Activated CD8-positive, alpha-beta memory T cell treated with anti-CD3 and anti-CD28 coated beads for 4 hours (primary cell): ENCODE results near the gene RGPD3.
A peak's percentile ranks its signal among the peaks of the same experiment; 100 is the strongest.
"Not testable (repeated sequence)": the region's sequence is repeated elsewhere in the genome, so short reads cannot be mapped to it uniquely, and the experiment has no call there.

Source experiments
- DNase-seq, 2 donors: peaks; one replicate each; pipeline ENCODE4 v3.0.0-alpha.2; 2020; ENCODE audit warnings: low read depth in 2 of 2

Gene RGPD3

DNA sequence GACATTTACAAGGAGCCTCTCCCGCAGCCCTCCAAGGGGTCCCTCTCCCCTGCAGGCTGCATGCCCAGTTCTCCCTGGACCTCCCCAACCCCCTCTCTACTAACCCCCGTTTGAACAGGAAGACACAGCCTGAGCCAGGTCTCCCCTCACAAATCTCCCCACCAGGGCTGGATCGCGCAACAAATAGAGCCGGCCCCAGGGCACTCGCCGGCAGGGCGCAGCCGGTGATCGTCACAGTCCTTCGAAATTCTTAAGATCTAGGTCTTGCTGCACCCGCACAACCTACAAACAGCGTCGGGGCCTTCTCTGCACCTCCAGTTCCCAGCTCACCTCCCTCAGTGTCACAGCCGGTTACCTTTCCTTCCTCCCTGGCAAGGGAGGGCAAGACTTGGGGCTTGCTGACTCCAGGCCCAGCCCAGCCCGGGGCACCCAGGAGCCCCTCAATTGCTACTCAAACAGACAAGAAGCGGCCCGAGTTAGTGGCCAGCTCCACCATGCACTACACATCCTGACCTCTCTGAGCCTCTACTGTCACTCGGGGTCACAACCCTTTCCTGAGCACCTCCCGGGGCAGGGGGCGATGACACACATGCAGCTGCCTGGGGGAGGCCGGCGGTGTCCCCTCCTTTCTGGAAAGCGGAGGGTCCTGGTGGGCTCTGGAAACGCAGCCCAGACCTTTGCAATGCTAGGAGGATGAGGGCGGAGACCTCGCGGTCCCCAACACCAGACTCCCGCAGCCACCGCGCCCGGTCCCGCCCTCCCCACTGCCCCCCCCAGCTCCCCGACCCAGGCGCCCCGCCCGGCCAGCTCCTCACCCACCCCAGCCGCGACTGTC, 18.6 kb upstream of the RGPD3 start, which contains the start of gene CD8B2:
TSS of gene CD8B2 (plus strand) at position 814 of the 835 bp plus-strand sequence. CDS start 63 bp downstream, outside the sequence.
- DNase-seq, result not testable (repeated sequence)

DNA sequence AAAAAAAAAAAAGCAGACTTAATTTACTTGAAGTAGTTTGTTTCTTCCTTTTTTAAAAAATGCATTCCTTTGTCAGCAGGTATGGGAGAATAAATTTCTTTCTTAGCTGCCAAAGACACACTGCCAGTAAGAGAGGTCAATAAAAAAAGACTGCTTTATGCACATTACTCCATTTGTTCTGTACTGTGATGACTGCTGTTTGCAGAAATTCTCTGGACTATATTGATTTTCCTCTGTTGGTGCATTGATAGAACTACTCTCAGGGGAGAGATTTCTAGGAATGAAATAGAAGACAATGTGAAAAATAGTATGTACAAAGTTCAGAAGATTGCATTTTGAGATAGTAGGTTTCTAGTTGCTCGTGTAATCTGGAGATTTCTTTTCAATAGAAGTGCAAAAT, 11.3 kb upstream of the RGPD3 start:
- DNase-seq, result not testable (repeated sequence)

DNA sequence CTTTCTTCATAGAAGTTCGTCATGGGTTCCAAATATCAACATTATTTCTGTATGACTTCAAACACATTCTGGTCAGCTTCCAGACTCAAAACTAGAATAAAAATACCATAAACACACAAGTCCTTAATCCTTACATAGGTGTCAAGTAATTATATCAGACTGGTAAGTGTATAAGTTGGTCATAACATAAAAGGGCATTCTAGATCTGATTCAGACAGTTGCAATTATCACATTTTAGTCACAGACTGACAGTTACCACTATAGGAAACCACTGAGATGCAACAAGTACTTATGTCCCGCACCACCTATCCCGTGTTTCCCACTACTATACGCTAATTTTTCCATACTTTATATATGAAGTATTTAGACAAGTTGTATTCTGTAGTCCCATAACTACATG, 9.4 kb upstream of the RGPD3 start:
- not testable (repeated sequence) for DNase-seq

DNA sequence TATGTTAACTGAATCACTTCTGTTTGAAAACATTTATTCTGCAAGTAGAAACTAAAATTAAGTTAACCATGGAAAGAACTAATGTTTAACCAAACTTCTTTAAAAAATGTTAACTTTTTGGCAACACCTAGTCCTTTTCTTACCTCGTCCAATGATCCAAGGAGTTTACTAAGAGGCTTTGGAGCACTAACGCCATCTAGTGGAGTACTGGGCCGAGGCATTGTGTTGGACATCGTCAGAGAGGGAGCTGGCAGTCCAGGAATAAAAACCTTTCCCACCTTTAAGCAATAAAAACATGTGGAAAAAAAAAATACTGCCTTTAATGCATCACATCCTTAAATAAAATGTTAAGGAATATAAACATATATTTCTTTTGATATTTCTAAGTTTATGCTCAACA, 2.4 kb upstream of the RGPD3 start:
- DNase-seq, result peak in 1 of 2 donors; percentile 31

DNA sequence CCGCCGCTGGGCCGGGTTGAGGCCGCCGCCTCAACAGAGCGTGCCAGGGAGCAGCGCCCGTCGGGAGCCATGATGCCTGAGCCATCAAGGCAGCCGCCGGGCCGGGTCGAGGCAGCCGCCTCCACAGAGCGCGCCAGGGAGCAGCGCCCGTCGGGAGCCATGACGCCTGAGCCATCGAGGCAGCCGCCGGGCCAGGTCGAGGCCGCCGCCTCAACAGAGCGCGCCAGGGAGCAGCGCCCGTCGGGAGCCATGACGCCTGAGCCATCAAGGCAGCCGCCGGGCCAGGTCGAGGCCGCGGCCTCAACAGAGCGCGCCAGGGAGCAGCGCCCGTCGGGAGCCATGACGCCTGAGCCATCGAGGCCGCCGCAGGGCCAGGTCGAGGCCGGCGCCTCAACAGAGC, 697 bp downstream of the RGPD3 start:
- DNase-seq, result not testable (repeated sequence)

DNA sequence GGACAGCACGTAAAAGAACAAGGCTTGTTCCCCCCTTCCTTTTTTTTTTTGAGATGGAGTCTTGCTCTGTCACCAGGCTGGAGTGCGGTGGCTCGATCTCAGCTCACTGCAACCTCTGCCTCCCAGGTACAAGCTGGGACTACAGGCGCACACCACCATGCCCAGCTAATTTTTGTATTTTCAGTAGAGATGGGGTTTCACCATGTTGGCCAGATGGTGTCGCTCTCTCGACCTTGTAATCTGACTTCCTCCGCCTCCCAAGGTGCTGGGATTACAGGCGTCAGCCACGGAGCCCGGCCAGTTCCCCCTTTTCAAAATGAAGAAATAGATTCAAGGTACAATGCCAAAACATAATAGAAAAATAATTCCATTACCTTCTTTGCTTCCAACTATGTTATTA, 6.3 kb downstream of the RGPD3 start:
- DNase-seq, result not testable (repeated sequence)

DNA sequence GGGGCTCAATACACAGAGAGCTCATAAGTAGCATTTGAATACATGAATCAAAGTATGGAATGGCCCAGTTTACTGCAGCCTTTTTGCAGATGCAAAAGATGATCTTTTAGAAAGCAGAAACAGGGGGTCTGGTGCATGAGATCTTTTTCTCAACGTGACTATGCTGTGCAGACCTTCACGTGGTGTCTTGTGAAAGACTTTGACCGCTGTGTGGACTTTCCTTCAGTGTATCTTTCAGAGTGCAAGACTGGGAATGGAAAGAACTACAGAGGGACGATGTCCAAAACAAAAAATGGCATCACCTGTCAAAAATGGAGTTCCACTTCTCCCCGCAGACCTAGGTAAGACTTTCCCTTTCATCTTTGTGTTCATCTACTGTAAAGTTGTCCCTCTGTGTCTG, 77.5 kb downstream of the RGPD3 start:
- not testable (repeated sequence) for DNase-seq

DNA sequence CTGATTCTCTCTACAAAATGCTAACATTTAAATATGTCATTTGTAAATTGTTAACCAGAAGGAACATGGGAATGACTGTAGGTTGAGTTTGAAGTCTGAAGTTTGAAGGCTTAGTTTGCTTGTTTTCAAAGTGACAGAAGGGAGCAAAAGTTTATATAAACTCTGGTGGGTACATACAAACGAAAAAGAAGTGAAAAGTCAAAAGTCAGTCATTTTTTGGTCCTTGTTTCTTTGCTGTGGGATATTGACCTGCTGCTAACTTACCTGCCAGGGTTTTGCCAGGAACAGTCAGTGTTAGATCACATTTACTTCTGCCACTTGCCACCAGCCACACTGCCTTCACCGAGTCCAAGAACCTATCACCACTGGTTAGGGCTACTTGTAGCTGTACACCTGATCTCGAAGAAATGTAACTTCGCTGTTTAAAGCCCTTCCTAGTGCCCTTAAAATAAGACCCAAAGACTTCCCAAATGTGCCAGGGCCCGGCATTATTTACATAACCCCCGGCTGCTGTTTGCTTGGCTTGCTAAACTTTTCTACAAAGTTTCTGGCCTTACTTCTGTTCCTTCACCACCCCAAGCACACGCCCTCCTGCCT, 79.3 kb downstream of the RGPD3 start:
- not testable (repeated sequence) for DNase-seq

DNA sequence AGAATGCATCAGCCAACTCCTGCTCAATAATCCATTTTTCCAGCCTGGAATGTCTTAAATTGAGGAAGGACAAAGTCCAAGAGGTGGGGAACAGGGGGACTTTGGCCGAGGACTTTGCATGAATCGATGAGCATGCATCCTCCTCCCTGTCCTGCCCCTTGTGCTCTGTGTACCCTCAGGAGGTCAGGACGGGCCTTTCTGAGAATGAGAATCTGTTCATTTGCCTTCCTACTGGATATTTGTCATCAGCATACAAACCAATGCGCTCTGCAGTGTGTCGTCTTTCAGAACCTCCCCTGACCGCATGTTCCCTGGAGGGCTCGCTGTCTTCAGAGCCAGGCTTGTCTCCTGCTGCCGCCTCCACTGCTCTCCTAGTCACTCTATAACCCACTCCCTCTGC, 83.7 kb downstream of the RGPD3 start:
- not testable (repeated sequence) for DNase-seq

DNA sequence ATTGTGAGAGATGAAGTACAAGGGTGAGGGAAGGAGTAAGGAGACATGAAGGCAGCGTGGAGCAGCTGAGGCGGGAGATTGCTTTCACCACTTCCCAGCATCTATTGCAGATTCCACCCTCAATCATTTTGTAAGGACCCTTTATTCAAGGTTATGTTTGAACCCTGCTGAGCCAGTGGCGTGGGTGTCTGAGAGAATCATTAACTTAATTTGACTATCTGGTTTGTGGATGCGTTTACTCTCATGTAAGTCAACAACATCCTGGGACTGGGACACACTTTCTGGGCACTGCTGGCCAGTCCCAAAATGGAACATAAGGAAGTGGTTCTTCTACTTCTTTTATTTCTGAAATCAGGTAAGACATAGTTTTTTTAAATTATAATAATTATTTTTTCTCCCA, 86.3 kb downstream of the RGPD3 start:
- not testable (repeated sequence) for DNase-seq

DNA sequence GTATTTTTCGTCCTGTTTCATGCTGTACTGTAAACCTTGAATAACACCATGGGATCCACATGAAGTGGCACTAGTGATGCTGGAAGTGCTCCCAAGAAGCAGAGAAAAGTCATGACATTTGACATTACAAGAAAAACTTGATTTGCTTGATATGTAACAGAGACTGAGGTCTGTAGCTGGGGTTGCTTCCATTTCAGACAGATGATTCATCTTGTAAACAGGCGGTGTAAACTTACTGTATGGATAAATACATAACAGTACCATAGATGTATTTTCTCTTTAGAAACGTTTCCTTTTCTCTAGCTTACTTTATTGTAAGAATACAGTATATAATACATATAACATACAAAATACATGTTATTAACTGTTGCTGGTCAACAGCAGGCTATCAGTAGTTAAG, 88.6 kb downstream of the RGPD3 start:
- DNase-seq, result not testable (repeated sequence)

DNA sequence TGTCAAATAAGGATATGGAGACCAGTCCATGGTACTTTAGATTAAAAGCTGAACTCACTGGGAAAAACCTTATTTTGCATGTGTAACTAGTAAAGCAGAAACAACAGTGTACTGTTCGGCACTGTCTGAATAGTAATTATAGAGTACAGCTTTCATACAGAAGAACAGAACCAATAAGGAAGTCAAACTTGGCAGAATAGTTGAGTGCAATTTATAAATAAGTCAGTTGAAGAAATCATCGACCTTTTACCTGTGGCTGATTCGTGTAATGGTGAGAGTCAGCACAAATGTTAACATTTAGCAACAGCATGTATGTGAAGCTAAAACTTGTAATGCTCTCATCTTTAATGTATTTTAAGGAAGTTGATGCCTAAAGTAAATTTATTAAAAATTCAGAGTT, 99.0 kb downstream of the RGPD3 start:
- not testable (repeated sequence) for DNase-seq

DNA sequence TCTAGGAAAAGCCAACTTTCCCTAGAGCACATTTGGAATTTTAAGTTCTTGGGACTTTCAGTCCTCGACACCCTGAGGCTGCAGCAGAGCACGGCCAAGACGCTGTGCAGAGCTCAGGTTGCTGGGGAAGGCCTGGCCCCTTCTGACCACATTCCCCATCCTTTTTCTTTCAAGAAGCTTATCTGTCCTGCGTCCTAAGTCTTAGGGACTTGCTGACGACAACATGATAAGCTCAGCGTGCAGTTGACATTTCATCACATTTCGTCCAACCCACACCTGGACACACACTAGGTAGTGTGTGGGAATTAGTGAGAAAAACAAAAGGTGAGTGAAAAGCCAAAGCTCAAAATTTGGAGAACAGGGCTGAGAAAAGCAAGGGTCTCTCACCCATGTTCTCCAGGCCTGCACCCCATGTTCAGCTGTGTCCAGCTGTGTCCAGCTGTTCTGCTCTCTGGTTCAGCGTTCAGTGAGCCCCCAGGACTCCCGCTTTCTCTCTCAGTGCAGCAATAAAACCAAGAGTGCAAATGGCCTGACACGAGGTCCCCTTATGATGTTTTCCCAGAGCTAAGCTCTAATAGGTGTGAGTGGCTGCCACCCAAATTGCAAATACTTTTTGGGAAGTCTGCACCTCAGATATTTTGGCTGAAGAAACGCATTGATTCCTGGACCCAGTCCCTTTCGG, 101.9 kb downstream of the RGPD3 start:
- DNase-seq, result no peak

DNA sequence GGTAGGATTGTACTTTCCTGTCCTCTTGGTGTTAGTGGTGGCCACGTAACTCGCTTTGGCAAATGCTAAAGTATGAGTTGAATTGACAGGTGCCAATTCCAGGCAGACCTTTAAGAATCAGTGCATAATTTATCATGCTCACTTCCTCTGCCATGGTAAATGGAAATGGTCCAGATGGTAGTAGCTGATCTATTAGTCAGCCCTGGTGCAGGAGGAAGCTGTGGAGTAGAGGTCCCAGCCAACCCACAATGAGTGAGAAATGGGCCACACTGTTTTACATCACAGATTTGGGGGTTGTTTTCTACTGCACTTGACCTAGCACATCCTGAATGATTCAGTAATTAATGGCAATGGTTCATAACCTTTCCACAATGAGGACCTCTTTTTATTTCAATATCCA, 104.4 kb downstream of the RGPD3 start:
- no peak for DNase-seq

DNA sequence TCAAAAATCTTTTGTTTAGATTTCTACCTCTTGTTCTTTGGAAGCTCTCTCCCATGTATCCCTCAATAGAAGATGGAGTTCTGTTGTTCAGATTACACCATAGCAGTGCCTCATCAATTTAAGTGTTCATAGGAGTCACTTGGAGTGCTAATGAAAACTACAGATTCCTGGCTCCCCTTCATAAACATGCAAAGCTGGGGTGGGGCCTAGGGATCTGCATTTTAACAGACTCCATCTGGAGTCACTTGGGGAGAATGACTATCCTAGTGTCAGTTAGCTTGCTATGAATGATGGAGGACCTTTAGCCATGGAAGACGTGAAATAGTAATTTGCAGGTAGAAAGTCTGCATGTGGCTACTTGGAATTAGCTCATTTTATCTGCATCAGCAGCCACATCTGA, 105.4 kb downstream of the RGPD3 start:
- no peak for DNase-seq

DNA sequence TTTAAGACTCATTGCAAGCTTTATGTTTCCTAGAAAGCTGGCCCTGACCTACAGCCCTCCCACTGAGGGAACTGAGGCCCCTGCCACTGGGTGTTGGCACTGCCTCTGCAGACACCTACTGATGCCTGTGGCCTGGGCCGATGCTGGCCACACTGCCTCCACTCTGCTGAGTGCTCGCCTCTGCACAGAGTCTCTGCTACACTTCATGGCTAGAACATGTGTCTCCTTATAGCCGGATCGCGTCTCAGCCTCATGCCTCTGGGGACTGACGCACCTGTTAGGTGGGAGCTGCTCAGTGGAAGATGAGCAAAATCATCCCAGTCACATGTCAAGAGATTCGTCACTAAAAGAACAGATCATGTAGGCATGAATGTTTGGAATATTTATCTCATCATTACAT, 108.7 kb downstream of the RGPD3 start:
- no peak for DNase-seq

DNA sequence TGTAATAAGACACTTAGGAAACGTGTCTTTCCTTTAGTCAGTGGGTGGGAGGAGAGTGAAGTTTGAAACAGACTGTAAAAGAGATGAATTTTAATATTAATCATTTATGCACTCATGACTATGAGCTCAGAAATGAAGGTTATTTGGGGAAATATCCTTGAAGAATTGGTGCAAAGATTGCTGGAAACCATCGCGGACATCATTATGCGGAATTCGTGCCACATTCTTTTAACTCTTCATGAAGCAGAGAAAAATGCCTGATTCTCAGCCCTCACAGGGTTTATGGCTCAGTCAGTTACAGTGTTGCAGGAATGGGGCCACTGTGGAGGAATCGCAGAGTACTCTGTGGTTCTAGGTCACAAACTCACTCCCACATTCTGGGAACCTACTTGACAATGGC, 109.7 kb downstream of the RGPD3 start:
- no peak for DNase-seq

DNA sequence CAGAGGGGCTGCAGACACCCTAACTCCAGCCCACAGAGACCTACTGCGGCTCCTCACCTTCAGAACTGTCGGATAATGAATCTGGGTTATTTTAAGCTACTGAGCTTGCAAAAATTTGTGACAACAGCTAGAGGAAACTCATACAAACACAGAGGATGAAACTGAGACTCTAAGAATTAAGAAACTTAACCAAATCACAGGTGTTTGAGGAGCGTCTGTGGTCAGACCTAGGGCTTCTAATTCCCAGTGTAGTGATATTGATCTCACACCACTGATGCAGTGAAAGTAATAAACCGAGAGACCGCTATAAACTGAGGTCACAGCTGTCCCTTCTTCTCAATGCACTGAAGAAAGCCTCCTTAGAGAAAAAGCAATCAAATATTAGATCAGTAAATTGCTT, 110.1 kb downstream of the RGPD3 start:
- DNase-seq, result no peak

DNA sequence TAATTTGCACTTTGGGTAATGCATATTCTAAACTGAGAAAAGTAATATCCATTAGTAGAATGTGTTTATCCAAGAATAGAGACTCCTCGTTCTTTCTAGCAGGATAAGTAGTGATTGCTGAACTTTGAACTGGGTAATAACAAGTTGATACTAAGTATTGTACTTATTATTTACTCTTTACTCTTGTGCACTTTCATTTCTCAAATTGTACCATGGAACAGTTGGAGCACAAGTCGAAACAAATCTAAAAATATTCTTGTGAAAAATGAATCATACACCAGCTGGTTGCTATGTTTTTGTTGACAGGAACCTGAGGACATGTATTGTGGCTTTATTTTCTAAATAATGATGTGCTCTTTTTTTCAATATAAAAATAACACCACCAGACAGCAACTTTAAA, 111.9 kb downstream of the RGPD3 start:
- DNase-seq, result no peak

DNA sequence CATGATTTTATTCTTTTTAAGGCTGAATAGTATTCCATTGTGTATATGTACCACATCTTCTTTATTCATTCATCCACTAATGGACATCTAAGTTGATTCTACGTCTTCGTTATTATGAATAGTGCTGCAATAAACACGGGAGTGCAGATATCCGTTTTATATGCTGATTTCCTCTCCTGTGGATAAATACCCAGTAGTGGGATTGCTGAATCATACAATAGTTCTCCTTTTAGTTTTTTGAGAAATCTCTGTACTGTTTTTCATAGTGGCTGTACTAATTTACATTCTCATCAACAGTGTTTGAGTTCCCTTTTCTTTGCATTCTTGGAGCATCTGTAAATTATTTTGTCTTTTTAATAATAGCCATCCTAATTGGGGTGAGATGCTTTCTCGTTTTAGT, 114.5 kb downstream of the RGPD3 start:
- DNase-seq, result no peak

DNA sequence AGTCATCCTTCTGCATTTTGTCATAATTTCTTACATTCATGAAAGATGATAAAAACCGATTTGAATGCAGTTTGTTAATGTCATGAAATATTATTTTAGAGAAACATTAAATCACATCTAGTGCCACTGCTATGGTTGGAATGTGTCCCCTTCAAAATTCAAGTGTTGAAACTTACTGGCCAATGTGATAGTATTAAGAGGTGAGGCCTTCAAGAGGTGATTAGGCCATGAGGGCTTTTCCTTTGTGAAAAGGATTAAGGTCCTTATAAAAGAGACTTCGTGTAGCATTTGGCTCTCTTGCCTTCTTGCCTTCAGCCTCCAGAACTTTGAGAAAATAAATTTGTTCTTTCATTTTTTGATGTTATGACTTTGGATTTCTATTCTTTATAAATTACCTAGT, 117.2 kb downstream of the RGPD3 start:
- no peak for DNase-seq

DNA sequence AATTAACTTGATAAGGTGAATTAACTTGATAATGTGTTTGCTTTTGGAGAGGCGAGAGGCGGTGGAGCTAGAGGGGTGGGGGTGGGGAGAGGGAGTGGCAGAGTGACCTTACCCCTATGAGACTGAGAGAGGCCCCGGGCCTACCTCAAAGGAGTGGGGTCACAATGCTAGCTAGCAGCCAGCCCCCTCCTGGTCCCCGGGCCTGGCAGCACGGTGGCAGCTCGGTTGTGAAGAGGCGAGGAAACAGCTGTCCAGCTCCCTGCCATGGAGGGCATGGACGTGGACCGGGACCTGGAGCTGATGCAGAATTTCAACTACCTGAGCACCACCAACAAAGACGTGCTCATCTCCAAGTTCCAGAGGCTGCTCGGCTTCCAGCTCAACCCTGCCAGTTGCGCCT, 123.9 kb downstream of the RGPD3 start:
- no peak for DNase-seq

DNA sequence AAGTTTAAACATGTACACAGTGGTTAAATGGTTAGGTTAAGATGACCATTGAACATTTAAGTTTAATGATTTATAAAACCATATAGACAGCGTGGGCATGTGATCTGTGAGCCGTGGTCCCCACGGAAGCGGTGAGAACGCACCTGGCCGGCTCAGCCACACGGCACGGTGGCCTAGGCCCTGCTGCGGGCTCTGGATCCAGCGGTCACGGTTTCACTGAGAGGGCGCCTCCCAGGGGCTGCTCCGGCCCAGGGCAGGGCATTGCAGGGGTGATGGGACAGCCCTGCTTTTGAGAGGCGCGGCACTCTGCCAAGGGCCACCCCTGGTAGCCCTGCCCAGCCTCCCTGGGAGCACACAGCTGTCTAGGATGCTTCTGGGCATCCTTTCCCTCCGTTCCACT, 124.9 kb downstream of the RGPD3 start:
- no peak for DNase-seq
